BE2C (cell line): ENCODE results near the gene USE1.
A peak's percentile ranks its signal among the peaks of the same experiment; 100 is the strongest.

Experiments used
- DNase-seq: peaks from one replicate; pipeline ENCODE4 v3.0.0-alpha.2; 2020
- H3K27me3 ChIP-seq: fragments of 250-450 bp; sonication (Bioruptor Pico); 2 replicates; pipeline ENCODE4 v1.5.1; 2020; ENCODE audit warnings: mild to moderate bottlenecking
- H3K36me3 ChIP-seq: fragments of 250-450 bp; sonication (Bioruptor Pico); 2 replicates; pipeline ENCODE4 v1.5.1; 2020; ENCODE audit warnings: mild to moderate bottlenecking
- H3K4me1 ChIP-seq: fragments of 250-450 bp; sonication (Bioruptor Pico); 2 replicates; pipeline ENCODE4 v1.5.1; 2020
- H3K4me3 ChIP-seq: 2 replicates; pipeline ENCODE4 v1.5.1; 2011; ENCODE audit warnings: low read depth, low read length
- H3K9me3 ChIP-seq: fragments of 250-450 bp; sonication (Bioruptor Pico); 2 replicates; pipeline ENCODE4 v1.5.1; 2020
- TF ChIP-seq, protein P1 (sequence below): IDR thresholded peaks from 2 replicates; pipeline ENCODE4 v1.5.1; 2012; ENCODE audit warnings: mild to moderate bottlenecking, low read depth, low read length

Gene USE1

DNA sequence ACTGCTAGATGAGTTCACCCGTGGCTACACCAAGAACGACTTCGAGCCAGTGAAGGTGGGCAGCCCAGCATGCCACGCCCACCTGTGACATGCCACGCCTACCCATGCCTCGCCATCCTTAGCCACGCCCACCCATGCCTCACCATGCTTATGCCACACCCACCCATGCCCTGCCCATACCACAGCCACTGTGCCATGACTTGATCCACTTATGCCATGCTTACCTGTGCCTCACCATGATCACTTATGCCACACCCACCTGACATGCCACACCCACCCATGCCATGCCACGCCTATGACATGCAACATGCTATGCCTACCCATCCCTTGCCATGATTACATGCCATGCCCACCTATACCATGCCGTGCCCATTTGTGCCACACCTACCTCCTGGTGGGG, 12.9 kb upstream of the USE1 start:
- H3K4me3 ChIP-seq, result no peak overlapping the region
- no peaks in the 10 kb centered on the region for H3K9me3 ChIP-seq
- H3K36me3 ChIP-seq, result peaks cover 12% of the 10 kb centered on the region
- TF ChIP-seq, protein P1, sequence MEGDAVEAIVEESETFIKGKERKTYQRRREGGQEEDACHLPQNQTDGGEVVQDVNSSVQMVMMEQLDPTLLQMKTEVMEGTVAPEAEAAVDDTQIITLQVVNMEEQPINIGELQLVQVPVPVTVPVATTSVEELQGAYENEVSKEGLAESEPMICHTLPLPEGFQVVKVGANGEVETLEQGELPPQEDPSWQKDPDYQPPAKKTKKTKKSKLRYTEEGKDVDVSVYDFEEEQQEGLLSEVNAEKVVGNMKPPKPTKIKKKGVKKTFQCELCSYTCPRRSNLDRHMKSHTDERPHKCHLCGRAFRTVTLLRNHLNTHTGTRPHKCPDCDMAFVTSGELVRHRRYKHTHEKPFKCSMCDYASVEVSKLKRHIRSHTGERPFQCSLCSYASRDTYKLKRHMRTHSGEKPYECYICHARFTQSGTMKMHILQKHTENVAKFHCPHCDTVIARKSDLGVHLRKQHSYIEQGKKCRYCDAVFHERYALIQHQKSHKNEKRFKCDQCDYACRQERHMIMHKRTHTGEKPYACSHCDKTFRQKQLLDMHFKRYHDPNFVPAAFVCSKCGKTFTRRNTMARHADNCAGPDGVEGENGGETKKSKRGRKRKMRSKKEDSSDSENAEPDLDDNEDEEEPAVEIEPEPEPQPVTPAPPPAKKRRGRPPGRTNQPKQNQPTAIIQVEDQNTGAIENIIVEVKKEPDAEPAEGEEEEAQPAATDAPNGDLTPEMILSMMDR, result no peak
- H3K4me1 ChIP-seq, result no peaks in the 10 kb centered on the region
- no peak for DNase-seq
- no peaks in the 10 kb centered on the region for H3K27me3 ChIP-seq

DNA sequence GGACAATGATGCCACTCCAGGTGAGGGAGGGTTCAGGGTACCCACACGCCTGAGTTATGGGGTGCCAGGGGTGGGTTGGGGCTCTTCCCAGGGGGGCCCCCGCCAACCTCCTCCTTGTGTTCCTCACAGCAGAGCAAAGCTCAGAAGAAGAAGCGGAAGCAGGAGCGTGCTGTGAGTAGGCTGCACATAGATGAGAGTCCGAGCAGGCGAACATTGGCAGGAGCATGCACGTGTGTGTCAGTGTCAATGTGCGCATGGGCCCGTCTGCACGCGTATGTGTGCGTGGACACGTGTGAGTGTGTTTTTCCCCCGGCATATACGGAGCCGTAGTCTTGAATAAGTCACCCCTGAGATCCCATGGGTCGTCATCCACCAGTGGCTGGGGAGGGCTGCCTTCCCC, 12.4 kb upstream of the USE1 start:
- TF ChIP-seq, protein P1, result no peak
- no peaks in the 10 kb centered on the region for H3K9me3 ChIP-seq
- peaks cover 12% of the 10 kb centered on the region for H3K36me3 ChIP-seq
- H3K4me3 ChIP-seq, result no peak overlapping the region
- DNase-seq, result no peak
- no peaks in the 10 kb centered on the region for H3K27me3 ChIP-seq
- H3K4me1 ChIP-seq, result no peaks in the 10 kb centered on the region

DNA sequence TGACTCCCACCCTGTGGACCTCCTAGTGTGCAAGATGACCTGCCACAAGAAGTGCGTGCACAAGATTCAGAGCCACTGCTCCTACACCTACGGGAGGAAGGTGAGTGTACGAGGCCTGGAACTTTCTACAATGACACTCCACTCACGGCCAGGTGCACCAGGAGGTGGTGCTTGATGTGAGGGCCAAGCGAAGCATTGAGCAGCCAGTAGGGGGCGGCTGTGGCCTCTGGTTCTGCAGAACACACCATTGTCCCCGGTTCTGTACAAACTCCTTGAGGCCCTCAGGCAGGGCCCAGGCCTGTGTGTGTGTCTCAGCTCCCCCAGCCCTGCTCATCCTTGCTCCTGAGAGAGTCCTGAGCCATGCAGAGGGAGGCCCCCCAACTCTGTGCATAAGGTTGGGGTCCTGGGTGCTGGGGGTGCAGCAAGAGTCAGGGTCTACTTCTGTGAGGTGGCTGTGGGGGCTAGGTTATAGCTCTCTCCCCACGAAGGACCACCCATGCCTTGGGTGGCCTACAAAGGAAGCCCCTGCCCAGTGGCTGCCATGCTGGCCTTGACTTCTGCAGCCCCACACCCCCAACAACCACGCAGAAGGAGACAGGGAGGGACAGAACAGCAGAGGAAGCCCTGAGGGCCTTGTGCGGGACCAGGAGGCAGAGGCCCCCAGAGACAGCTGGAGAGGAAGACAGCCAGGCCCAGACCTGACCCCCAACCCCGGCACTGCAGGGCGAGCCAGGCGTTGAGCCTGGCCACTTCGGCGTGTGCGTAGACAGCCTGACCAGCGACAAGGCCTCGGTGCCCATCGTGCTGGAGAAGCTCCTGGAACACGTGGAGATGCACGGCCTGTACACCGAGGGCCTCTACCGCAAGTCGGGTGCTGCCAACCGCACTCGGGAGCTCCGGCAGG, 9.7 kb upstream of the USE1 start:
- Histone ChIP-seq H3K27me3 (no peaks in the 10 kb centered on the region), H3K4me3 (no peak overlapping the region), H3K9me3 (no peaks in the 10 kb centered on the region), H3K4me1 (no peaks in the 10 kb centered on the region), H3K36me3 (peaks cover 9% of the 10 kb centered on the region)
- TF ChIP-seq, protein P1, result peak; percentile 71
- DNase-seq, result peak; percentile 68

DNA sequence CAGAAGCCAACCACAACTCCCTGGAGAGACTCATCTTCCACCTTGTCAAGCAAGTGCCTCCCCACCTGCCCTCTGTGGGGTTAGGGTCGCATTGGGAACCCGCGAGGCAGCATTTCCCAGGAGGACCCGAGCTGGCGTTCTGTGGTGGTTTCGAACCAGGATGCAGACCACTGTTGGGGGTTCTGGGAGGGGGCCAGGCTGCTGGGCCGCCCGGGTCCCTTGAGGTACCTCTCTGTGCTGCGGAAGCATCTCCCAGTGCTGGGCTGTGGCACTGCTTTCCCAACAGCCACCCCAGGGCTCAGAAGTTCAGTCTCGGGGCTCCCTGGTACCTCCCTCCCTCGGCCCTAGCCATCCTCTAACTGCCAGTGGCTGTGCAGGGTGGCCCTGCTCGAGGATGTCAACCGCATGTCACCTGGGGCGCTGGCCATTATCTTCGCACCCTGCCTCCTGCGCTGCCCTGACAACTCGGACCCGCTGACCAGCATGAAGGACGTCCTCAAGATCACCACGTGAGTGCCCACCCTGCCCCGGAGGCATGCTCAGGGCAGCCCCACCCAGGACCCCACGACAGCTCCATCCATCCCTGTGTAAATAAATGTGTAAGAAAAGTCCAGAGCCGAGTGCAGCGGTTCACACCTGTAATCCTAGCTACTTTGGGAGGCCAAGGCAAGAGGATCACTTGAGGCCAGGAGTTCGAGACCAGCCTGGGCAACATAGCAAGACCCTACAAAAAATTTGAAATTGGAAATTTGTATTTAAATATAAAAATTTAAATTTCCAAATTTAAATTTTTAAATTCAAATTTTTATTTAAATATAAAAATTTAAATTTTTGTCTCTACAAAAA, 8.2 kb upstream of the USE1 start:
- DNase-seq, result no peak
- Histone ChIP-seq H3K4me1 (no peaks in the 10 kb centered on the region), H3K36me3 (peaks cover 5% of the 10 kb centered on the region), H3K4me3 (no peak overlapping the region), H3K27me3 (no peaks in the 10 kb centered on the region), H3K9me3 (no peaks in the 10 kb centered on the region)
- TF ChIP-seq, protein P1, result no peak

DNA sequence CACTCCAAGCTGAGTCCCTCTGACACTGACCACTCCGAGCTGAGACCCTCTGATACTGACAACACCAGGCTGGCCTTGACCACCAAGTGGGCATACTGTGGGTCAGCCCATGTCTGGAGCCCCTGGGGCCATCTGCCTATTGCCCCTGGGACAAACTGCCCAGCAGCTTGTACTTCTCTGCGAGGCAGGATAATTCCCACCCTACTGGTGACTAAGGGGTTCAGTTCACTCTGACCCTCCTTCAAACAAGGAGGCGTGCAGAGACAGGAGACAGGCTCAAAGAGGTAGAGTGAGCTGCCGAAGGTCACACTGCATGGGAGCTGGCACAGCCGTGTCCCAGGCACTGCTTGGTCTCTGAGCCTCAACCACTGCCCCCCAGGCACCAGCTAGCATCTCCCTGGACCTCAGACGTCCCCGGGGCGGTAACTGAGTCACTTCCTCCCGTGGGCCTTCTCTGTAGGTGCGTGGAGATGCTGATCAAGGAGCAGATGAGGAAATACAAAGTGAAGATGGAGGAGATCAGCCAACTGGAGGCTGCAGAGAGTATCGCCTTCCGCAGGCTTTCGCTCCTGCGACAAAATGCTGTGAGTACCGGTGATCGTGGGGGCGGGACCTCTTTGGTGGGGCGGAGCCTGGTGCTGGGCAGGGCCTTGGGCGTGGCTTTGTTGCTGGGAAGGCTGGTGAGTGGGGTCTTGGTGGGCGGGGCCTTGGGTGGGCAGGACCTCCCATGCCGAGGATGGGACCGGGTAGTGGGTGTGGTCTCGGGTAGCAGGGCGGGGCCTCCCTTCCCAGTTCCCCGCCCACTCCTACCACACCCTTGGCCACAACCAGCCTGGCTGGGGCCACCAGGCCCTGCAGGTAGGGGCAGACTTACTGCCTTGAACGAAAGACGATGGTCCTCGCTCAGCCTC, 5.8 kb upstream of the USE1 start:
- peak overlapping the region; percentile 16; the same call in 1 of the 2 replicates for H3K4me3 ChIP-seq
- H3K9me3 ChIP-seq, result no peaks in the 10 kb centered on the region
- no peaks in the 10 kb centered on the region for H3K27me3 ChIP-seq
- TF ChIP-seq, protein P1, result no peak
- peak; percentile 96 for DNase-seq
- no peaks in the 10 kb centered on the region; the same call in 1 of the 2 replicates for H3K36me3 ChIP-seq
- peaks cover 2% of the 10 kb centered on the region; the same call in 1 of the 2 replicates for H3K4me1 ChIP-seq
